ENCODE data around the gene INKA2.

Gene INKA2

GRCh38 chr1:111734856-111735255 is 4.3 kb downstream of the INKA2 start:
- no peak overlapping the region for H3K27ac ChIP-seq
- no peak for DNase-seq (ENCODE audit: low read depth, low spot score)

DNA sequence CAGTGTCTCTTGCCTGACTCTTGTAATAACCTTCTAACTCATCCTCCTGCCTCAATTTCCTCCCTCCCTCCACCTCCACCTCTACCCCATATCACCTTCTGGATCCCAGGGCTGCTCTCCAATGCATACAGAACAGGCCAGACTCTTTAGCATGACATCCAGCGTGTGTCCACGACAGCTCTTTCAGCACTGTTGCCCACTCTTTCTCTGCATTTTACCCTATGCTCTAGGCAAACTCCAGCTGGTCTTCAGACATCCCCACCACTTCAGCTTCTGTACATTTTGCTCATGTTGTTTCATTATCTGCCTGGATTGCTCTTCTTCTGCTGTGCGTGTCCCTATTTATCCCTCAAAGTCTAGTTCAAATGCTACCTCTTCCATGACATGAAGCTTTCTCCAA is 4.8 kb downstream of the INKA2 start:
- no peak overlapping the region for H3K27ac ChIP-seq
- no peak for DNase-seq (ENCODE audit: low read depth, low spot score)

DNA sequence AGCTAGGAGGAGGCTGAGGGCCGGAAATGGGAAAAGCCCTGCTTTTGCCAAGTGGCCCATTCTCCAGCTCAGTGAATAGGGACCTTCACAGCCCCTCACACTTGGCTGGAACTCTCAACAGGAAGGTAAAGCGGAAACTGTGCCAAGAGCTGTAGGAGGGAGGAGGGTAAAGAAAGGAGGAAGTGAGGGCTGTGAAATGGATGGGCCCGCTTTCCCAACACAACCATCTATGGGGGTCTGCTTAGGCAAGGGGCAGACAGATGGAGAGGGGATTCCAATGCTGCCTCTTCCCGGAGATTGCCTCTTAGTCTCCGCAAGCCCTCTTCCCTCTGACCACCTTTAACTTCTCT is 5.2 kb downstream of the INKA2 start:
- no peak for DNase-seq (ENCODE audit: low read depth, low spot score)
- H3K27ac ChIP-seq: no peak overlapping the region

GRCh38 chr1:111733183-111733991 is 5.8 kb downstream of the INKA2 start:
- H3K27ac ChIP-seq: no peak overlapping the region
- no peak for DNase-seq (ENCODE audit: low read depth, low spot score)

DNA sequence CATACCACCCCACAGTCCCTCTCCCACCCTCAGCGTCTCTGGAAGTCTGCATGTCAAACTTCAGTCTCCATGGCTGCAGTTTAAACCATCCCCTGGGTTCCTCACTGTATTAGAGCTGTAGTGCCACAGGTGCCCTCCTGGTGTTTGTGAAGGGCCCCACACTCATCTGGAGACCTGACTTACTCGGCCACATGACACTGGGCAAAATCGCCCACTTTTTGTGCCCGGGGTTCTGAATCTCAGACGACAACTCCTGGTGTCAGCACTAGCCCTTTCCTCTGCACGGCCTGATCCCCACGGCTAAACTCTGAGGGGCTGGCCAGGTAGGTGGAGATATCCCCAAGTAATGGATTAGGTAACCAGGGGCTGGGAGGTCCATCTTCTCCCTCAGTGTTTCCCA is 6.5 kb downstream of the INKA2 start:
- no peak overlapping the region for H3K27ac ChIP-seq
- no peak for DNase-seq (ENCODE audit: low read depth, low spot score)

- DNase-seq (ENCODE audit: low read depth, low spot score): no peak
- H3K27ac ChIP-seq: no peak overlapping the region
Measured at GRCh38 chr1:111731956-111732355, 7.2 kb downstream of the INKA2 start.

GRCh38 chr1:111730706-111731105 is 8.5 kb downstream of the INKA2 start:
- no peak overlapping the region for H3K27ac ChIP-seq
- no peak for DNase-seq (ENCODE audit: low read depth, low spot score)

- H3K27ac ChIP-seq: no peak overlapping the region
- DNase-seq (ENCODE audit: low read depth, low spot score): no peak
Measured at GRCh38 chr1:111729946-111730681, 9.1 kb downstream of the INKA2 start.

DNA sequence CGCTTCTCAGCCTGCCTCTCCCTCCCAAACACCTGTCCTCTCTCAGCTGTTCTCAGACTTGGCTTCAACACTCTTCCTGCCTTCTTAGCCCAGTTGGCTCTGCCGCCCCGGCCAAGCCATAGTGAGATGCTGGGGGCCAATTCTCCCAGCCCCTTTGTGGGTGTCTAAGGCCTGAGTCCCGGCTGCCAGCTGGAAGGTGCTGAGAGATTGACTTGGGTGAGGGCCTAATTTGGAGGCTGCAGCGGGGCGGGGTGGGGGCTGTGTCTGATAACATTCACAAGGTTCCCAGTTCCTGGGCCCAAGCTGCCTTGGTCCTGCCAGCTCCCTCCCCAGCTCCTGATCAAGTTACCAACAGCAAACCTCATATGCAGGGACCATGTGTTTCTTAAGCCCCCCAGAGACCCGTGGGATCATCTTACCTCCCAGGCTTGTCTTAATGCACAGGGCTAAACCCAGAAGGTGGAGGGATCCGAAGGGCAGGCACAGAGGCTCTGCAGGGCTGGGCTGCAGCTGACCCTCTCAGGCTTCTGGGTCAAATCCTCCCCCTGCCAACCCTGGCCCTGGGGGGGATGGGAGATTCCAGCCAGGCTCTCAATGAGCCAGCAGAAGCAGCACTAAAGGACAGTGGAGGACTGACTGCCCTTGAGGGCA is 9.8 kb downstream of the INKA2 start:
- H3K27ac ChIP-seq: no peak overlapping the region
- DNase-seq (ENCODE audit: low read depth, low spot score): no peak

- no peak for DNase-seq (ENCODE audit: low read depth, low spot score)
- no peak overlapping the region for H3K27ac ChIP-seq
Measured at GRCh38 chr1:111727056-111727455, 12.1 kb downstream of the INKA2 start.

- H3K27ac ChIP-seq: no peak overlapping the region
- no peak for DNase-seq (ENCODE audit: low read depth, low spot score)
Measured at GRCh38 chr1:111725192-111725591, 14.0 kb downstream of the INKA2 start.

- no peak overlapping the region for H3K27ac ChIP-seq
- DNase-seq (ENCODE audit: low read depth, low spot score): no peak
Measured at GRCh38 chr1:111723871-111724270, 15.3 kb downstream of the INKA2 start.

- H3K27ac ChIP-seq: no peak overlapping the region
- DNase-seq (ENCODE audit: low read depth, low spot score): no peak
Measured at GRCh38 chr1:111723091-111723806, 15.9 kb downstream of the INKA2 start.

DNA sequence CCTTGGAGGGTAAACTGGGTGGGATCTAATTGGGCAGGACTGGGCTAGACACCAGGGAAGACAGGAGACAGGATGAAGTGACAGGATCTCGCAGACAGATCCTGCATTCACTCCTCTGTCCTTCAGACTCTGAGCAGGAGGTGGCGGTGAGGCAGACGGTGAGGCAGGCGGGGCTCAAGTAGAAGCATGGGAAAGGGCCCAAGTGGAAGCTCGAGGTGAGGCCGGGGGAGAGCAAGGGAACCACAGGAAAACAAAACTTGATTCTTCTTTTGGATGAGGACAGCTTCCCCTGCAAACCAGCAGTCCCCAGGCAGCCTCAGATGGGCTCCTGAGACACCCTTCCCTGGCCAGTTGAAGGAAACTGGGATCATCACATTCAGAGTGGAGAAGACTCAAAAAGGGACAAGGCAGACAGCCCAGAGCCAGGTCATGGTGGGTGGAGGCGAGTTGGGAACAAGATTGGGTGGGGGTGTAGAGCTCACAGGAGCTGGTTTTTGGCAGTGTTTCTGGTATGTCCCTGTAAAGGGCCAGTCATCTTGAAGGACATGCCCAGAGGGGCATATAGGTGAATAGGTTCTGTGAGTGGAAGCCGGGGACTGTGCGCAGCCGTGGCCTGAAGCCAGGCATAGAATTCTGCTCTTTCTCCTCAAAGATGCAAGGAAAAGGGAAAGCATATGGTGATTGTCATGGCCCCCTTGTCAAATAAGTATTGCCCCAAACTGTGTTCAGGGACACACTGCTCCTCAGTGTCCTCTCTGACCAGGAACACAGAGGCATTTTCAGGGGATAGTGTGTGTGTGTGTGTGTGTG is 18.0 kb downstream of the INKA2 start:
- H3K27ac ChIP-seq: peak overlapping the region; percentile 47
- no peak for DNase-seq (ENCODE audit: low read depth, low spot score)

DNA sequence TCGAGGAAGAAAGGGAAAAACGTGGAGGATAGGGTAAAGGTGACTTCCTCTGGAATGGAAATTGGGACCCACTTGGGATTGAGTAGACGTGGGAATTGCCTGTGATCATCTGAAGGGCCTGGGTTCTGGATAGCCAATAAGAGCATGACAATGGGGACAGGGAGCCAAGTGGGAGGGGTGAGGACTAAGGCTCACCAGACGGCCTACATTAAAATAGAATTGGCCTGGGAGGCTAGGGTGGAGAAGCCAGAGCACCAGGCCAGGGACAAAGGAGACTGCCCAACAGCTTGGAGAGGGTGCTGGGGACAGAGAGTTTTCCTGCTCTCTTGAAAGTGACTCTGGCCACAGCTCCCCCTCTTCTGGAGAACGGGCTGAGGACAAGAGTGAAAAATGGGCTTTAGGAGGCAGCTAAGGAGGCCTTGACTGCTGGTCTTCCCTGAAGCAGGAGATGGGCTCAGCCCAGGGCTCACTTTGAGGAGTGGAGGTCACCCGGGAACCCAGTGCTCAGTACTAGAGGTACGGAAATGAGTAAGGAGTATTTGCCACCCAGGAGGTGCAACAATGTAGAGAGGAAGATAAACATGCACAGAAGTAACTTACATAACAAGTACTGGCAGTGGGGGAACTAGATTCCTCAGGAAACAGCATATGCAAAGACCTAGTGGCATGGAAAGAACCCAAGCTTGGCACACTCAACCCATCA is 18.8 kb downstream of the INKA2 start:
- no peak for DNase-seq (ENCODE audit: low read depth, low spot score)
- peak overlapping the region; percentile 47 for H3K27ac ChIP-seq

GRCh38 chr1:111719674-111720132 is 19.5 kb downstream of the INKA2 start:
- DNase-seq (ENCODE audit: low read depth, low spot score): no peak
- peak overlapping the region; percentile 47 for H3K27ac ChIP-seq

GRCh38 chr1:111719135-111719534 is 20.1 kb downstream of the INKA2 start:
- no peak for DNase-seq (ENCODE audit: low read depth, low spot score)
- H3K27ac ChIP-seq: no peak overlapping the region

GRCh38 chr1:111717450-111717849 is 21.7 kb downstream of the INKA2 start:
- H3K27ac ChIP-seq: no peak overlapping the region
- no peak for DNase-seq (ENCODE audit: low read depth, low spot score)

- H3K27ac ChIP-seq: no peak overlapping the region
Measured at GRCh38 chr1:111716333-111716732, 22.9 kb downstream of the INKA2 start.

More at GRCh38 chr1:111716333-111716732, 22.9 kb downstream of the INKA2 start:
- no peak for DNase-seq (ENCODE audit: low read depth, low spot score)
